Stimulated activated CD8-positive, alpha-beta memory T cell treated with anti-CD3 and anti-CD28 coated beads, Interleukin-15, amount 100 ng/mL, for 4 hours (primary cell): Measurements from ENCODE around the gene GNL3L.
"Not testable (repeated sequence)": the region's sequence is repeated elsewhere in the genome, so short reads cannot be mapped to it uniquely, and the experiment has no call there.

Experiments used
- DNase-seq, 2 donors: peaks; one replicate each; pipeline ENCODE4 v3.0.0-alpha.2; 2020; ENCODE audit warnings: low read depth in 2 of 2

The GNL3L gene

GRCh38 chrX:54555006-54555405 is 25.0 kb downstream of the GNL3L start:
- not testable (repeated sequence) for DNase-seq

- no peak for DNase-seq
Observed at GRCh38 chrX:54560411-54560810, 30.4 kb downstream of the GNL3L start.

- no peak for DNase-seq
Observed at GRCh38 chrX:54561622-54562021, 31.6 kb downstream of the GNL3L start.

- DNase-seq = no peak
Observed at GRCh38 chrX:54564936-54565335, 34.9 kb downstream of the GNL3L start.

GRCh38 chrX:54570332-54570731 is 40.3 kb downstream of the GNL3L start:
- DNase-seq = no peak

- not testable (repeated sequence) for DNase-seq
Observed at GRCh38 chrX:54572641-54573040, 42.6 kb downstream of the GNL3L start.

GRCh38 chrX:54597728-54598127 is 67.7 kb downstream of the GNL3L start:
- no peak for DNase-seq

- no peak for DNase-seq
Observed at GRCh38 chrX:54602563-54602962, 72.5 kb downstream of the GNL3L start.
